Activated CD8-positive, alpha-beta memory T cell treated with anti-CD3 and anti-CD28 coated beads for 1 hour (primary cell): ENCODE results near the gene SSR2.

Experiments
- DNase-seq, 2 donors: peaks; one replicate each; pipeline ENCODE4 v3.0.0-alpha.2; 2020; ENCODE audit warnings: low read depth in 1 of 2; ENCODE audit errors: extremely low read depth in 1 of 2

SSR2 gene

GRCh38 chr1:155974208-155975115 is 46.3 kb downstream of the SSR2 start:
- no peak for DNase-seq

DNA sequence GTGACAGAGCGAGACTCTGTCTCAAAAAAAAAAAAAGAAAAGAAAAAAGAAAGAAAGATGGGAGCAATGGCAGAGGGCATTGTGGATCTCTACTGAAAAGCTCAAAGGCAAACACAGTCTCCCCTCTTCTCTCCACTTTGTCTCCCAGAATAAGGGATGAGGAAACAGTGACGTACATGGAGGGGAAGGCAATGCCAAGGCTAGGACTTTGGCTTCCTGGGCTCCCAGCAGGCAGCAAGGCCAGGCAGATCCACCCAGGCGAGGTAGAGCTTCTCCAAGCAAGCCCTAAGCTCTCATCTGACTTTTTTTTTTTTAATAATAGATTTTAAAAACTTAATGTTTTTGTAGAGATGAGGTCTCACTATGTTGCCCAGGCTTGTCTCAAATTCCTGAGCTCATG is 47.0 kb downstream of the SSR2 start:
- no peak for DNase-seq

DNA sequence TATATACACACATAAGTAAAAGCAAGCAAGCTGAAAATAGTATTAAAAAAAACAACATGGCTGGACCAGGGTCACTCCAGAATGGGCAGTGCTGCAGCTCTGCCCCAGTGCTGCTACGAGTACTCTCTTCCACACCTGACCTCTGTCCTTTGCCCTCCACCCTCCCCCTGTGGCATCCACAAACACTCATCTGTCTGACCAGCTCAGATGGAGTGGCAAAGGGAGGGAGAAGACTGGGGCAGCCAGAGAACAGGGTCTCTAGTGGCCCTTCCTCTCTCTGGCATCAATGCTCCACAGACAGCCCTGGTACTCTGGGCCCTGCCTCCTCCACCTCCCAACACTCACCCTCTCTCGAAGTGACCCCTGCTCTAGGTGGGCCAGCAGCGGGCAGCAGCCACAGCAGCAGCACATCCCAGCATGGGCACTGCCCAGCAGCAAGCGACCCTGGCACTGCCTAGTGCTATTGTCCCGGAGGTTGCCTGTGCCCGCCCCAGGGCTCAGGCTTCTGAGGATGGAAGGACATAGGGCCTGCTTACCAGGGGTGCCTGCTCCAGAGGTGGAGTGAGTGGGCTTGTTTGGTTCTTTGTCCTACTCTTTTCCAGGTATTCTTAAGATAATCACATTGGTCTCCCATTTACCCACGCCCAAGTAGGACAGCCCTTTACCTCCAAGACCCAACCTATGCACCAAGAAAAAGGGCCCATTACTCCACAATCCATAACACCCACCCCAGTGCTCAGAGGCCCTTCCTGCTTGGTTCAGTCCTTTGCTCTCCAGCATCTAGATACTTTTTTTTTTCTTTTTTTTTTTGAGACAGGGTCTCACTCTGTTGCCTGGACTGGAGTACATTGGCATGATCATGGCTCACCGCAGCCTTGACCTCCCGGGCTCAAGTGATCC is 48.6 kb downstream of the SSR2 start:
- no peak for DNase-seq

- DNase-seq: no peak
Observed at GRCh38 chr1:155970531-155971167, 50.1 kb downstream of the SSR2 start.

- no peak for DNase-seq
Observed at GRCh38 chr1:155969377-155969791, 51.4 kb downstream of the SSR2 start.

- no peak for DNase-seq
Observed at GRCh38 chr1:155968670-155969069, 52.1 kb downstream of the SSR2 start.

- DNase-seq: no peak
Observed at GRCh38 chr1:155968051-155968400, 52.7 kb downstream of the SSR2 start.

- no peak for DNase-seq
Observed at GRCh38 chr1:155967341-155968050, 53.3 kb downstream of the SSR2 start.

DNA sequence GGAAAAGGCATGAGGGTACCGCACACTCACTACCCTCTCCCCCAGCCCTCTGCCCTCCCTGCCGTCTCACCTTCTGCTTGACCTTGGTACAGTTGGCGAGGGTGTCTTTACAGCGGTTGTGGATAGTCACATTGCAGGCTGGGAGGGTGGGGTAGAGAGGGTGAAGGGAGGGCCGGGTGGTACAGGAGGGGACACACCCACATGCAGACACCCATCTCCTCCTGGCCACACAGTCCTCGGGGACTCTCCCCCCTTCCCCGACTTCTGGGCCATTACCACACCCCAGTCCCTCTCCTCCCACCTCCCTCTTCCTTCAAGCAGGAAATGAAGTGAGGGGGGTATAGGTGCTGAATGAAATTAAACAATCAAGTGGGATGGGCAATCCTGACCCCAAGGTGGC is 54.0 kb downstream of the SSR2 start:
- no peak for DNase-seq

DNA sequence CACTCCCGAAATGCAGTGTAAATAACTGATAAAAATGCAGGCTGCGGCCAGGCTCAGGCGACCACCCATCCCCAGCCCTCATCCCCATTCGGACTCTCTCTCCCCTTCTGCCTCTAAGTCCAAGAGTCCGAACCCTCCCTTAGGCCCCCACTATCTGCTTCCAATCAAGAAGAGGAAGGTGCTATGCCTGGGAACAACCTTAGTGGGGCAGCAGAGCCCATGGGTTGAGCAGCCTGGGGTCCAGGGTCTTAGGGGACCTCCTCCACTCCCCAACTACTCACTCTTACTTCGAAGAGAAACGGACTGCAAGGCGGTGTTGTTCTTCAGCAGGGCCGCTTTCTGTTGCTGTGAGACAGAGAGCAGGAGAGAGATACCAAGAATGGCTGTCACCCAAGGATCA is 54.6 kb downstream of the SSR2 start:
- no peak for DNase-seq

DNA sequence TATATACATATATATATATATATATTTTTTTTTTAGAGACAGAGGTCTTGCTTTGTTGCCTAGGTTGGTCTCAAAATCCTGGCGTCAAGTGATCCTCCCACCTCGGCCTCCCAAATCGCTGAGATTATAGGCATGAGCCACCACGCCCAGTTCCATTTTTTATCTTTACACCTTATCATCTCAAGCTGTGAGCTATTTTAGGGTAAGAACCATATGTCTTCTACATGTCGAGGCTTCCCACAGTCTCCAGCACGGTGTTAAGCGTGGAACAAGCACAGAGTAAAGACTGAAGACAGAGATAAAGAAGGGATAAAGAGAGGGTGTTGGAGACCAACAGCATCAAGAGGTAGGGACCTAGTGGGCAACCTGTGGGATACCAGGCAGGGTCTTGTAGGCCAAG is 56.6 kb downstream of the SSR2 start:
- no peak for DNase-seq

DNA sequence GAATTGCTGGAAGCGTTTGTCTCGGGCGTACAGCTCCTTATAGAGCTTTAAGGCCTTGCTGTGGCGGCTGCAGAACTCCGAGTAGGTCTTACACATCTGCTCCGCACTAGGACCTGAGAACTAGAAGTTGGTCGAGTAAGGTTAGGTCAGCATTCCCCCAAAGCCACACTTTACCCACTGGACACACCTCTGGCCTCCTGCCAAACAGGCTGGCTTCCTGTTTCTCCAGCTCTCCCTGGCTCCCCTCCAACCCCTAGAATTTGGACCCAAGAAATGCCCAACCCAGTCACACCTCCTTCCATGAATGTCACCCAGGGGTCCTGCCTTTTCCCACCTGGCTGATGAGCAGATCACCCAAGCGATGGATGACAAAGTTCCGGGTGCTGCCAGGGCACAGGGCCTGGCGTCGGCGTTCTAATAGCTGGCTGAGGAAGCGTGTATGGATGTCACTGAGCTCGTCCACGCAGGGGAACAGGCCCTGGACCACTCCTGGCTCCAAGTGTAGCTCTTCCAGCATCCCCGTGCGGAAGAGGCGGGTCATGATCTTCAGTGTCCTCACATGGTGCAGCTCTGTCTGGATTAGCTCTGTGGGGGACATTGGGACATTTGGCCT is 58.0 kb downstream of the SSR2 start:
- no peak for DNase-seq

DNA sequence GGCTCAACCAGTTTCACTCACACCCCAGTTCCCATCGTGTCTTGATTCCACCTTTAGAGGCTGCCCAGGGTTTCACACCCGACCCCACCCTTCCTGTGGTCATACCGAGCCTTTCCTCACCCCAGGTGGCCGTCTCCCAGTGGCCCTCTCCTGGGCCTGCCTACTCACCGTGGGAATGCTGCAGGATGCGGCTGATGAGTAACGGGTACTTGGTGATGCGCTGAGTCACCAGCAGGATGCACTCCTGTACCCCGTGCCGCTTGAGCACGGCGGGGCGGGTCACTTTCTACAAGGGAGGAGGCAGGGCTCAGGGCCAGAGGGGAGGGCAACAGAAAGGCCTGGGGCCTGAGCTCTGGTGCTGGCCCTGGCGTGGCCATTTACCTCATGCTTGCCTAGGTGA is 58.8 kb downstream of the SSR2 start:
- no peak for DNase-seq

GRCh38 chr1:155960081-155960745 is 60.5 kb downstream of the SSR2 start:
- DNase-seq: no peak
